ENCODE measurements around the gene GNA12.

GNA12 gene

GRCh38 chr7:2825559-2826227 lies 18.4 kb downstream of the GNA12 start:
- DNase-seq (ENCODE audit: low read depth) = no peak
- TF ChIP-seq CTCF (IDR thresholded peaks at IDR 0.05; ENCODE audit: low read depth, low read length, missing control alignments) = no peak
- in situ Hi-C loops (cut with HindIII; ENCODE audit: low sequenced_read_pairs) = no loop called here
- no peak overlapping the region for H3K4me3 ChIP-seq (ENCODE audit: low read depth, low read length)

- no peak overlapping the region for H3K4me3 ChIP-seq (ENCODE audit: low read depth, low read length)
- in situ Hi-C loops (cut with HindIII; ENCODE audit: low sequenced_read_pairs) = no loop called here
- no peak for TF ChIP-seq CTCF (IDR thresholded peaks at IDR 0.05; ENCODE audit: low read depth, low read length, missing control alignments)
- no peak for DNase-seq (ENCODE audit: low read depth)
Observed at GRCh38 chr7:2824678-2825461, 19.2 kb downstream of the GNA12 start.

- no peak for TF ChIP-seq CTCF (IDR thresholded peaks at IDR 0.05; ENCODE audit: low read depth, low read length, missing control alignments)
- H3K4me3 ChIP-seq (ENCODE audit: low read depth, low read length) = no peak overlapping the region
- in situ Hi-C loops (cut with HindIII; ENCODE audit: low sequenced_read_pairs) = no loop called here
- DNase-seq (ENCODE audit: low read depth) = no peak
Observed at GRCh38 chr7:2824026-2824677, 20.0 kb downstream of the GNA12 start.

DNA sequence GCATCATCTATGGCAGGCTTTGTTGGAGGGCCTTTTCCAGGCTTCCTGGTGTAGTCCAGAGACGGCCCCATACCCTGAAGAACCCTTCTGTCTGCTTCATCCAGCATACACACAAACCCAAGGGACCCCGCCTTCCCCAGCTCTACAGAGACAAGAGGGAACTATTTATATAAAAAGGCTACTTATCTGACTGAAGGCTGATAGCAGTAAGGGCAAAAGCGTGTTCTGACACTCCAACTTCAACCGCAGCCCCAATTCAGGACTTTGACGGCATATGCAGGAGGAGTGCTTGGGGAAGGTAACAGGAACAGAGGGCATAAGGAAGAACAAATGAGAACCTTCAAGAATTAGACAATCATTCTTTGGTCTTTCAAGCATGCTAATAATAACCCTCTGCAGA lies 21.0 kb downstream of the GNA12 start:
- TF ChIP-seq CTCF (IDR thresholded peaks at IDR 0.05; ENCODE audit: low read depth, low read length, missing control alignments) = no peak
- in situ Hi-C loops (cut with HindIII; ENCODE audit: low sequenced_read_pairs) = no loop called here
- DNase-seq (ENCODE audit: low read depth) = no peak
- H3K4me3 ChIP-seq (ENCODE audit: low read depth, low read length) = no peak overlapping the region

DNA sequence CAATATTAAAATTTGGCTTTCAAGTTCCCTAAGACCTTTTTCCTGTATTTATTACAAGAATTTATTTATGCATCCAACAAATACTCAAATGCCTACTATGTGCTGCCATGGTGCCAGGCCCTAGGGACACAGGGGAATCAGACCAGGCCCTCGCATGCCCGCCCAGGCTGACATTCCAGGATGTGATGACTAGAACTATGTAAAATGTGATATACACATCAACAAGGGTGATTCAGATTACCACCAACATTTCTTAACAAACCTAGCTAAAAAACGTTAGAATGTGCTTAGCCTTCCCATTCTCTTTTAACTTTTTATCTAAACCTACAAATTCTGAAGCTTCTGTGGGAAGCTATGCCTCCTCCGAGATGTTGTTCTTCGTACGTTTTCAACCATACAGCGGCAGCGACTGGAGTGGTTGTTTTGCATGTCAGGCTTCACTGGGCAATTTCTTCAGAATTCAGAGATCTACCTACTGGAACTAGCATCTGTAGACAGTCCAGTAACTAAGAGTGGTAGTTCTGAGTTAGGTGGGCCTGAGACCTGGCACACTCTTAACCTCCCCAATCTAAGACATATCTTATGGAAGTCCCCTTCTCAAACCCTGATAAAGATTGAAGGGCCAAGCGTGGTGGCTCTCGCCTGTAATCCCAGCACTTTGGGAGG lies 22.1 kb downstream of the GNA12 start:
- no peak for TF ChIP-seq CTCF (IDR thresholded peaks at IDR 0.05; ENCODE audit: low read depth, low read length, missing control alignments)
- DNase-seq (ENCODE audit: low read depth) = no peak
- H3K4me3 ChIP-seq (ENCODE audit: low read depth, low read length) = no peak overlapping the region
- in situ Hi-C loops (cut with HindIII; ENCODE audit: low sequenced_read_pairs) = no loop called here

GRCh38 chr7:2821161-2821841 lies 22.8 kb downstream of the GNA12 start:
- no peak for DNase-seq (ENCODE audit: low read depth)
- no peak overlapping the region for H3K4me3 ChIP-seq (ENCODE audit: low read depth, low read length)
- in situ Hi-C loops (cut with HindIII; ENCODE audit: low sequenced_read_pairs) = no loop called here
- no peak for TF ChIP-seq CTCF (IDR thresholded peaks at IDR 0.05; ENCODE audit: low read depth, low read length, missing control alignments)
